HG03095 (cell line): ENCODE results near the gene FIGLA.
"Not testable (repeated sequence)": the region's sequence is repeated elsewhere in the genome, so short reads cannot be mapped to it uniquely, and the experiment has no call there.

ENCODE experiments used
- ATAC-seq: cut with Tn5 transposase; IDR thresholded peaks from one replicate; pipeline ENCODE4 v1.9.1; 2021; ENCODE audit warnings: moderate library complexity; ENCODE audit not compliant: unreplicated experiment

The FIGLA gene

GRCh38 chr2:70747284-70747683 is 43.2 kb downstream of the FIGLA start:
- ATAC-seq: no peak

- ATAC-seq: no peak
Measured at GRCh38 chr2:70746094-70746974, 44.1 kb downstream of the FIGLA start.

GRCh38 chr2:70745276-70745825 is 45.1 kb downstream of the FIGLA start:
- ATAC-seq: no peak

GRCh38 chr2:70744397-70744796 is 46.0 kb downstream of the FIGLA start:
- ATAC-seq: no peak

GRCh38 chr2:70743677-70744076 is 46.8 kb downstream of the FIGLA start:
- no peak for ATAC-seq

GRCh38 chr2:70743068-70743467 is 47.4 kb downstream of the FIGLA start:
- no peak for ATAC-seq

GRCh38 chr2:70739492-70739891 is 51.0 kb downstream of the FIGLA start:
- ATAC-seq: not testable (repeated sequence)

- ATAC-seq: no peak
Measured at GRCh38 chr2:70738159-70738558, 52.3 kb downstream of the FIGLA start.

GRCh38 chr2:70735071-70735470 is 55.4 kb downstream of the FIGLA start:
- no peak for ATAC-seq

GRCh38 chr2:70733646-70734180 is 56.7 kb downstream of the FIGLA start:
- ATAC-seq: no peak

GRCh38 chr2:70732766-70733645 is 57.4 kb downstream of the FIGLA start:
- no peak for ATAC-seq

GRCh38 chr2:70730730-70731129 is 59.7 kb downstream of the FIGLA start:
- ATAC-seq: no peak

- ATAC-seq: no peak
Measured at GRCh38 chr2:70729647-70730046, 60.8 kb downstream of the FIGLA start.

GRCh38 chr2:70728128-70728527 is 62.3 kb downstream of the FIGLA start:
- no peak for ATAC-seq
